SK-N-SH (cell line): ENCODE data around the gene KRT85. TPM values are rescaled to one million over a fixed set of nuclear protein-coding genes. Genes with fewer than 3 reads are reported as not detected.

Experiments used
- CTCF ChIA-PET: fragments of 300-600, 350-600 bp; formaldehyde crosslinking; extraction: SDS; loops from one replicate; lab custom pipeline; 2021; lab: Yijun Ruan, JAX
- POLR2A ChIA-PET: fragments of 350-600 bp; sonication (Branson Sonifier 250); formaldehyde crosslinking; extraction: SDS; loops from one replicate; lab custom pipeline; 2020; ENCODE audit warnings: antibody characterized with exemption, inconsistent platforms; lab: Yijun Ruan, JAX
- DNase-seq: peaks from one replicate; pipeline ENCODE4 v3.0.0; 2012
- H2AFZ ChIP-seq: fragments of 200-600 bp; sonication (generic); 2 replicates; pipeline ENCODE4 v1.8.1; 2016; ENCODE audit warnings: antibody characterized with exemption, mild to moderate bottlenecking, low read depth
- H3F3A ChIP-seq: fragments of 200-600 bp; sonication (generic); replicated peaks from 2 replicates; pipeline ENCODE3; 2016; ENCODE audit warnings: antibody characterized with exemption, mild to moderate bottlenecking; ENCODE audit not compliant: insufficient read depth
- H3K27ac ChIP-seq, 2 experiments: fragments of 200-500 bp in 1 of 2; fragments of 200-600 bp in 1 of 2; sonication (Bioruptor generic) in 1 of 2; sonication (generic), shearing (Covaris generic) in 1 of 2; 2 replicates each; pipeline versions ENCODE4 v1.5.1 to v1.6.1; 2014 to 2016; ENCODE audit warnings: low read depth in 2 of 2, inconsistent platforms in 1 of 2, low read length in 1 of 2, mild to moderate bottlenecking in 1 of 2, mixed read lengths in 1 of 2
- H3K27me3 ChIP-seq: fragments of 200-600 bp; sonication (generic), shearing (Covaris generic); 2 replicates; pipeline ENCODE4 v1.6.1; 2016; ENCODE audit warnings: mixed run types; ENCODE audit not compliant: insufficient read depth
- H3K36me3 ChIP-seq, 2 experiments: fragments of 200-500 bp in 1 of 2; fragments of 200-600 bp in 1 of 2; sonication (Bioruptor generic) in 1 of 2; sonication (generic) in 1 of 2; replicated peaks in 1 of 2; 2 replicates each; pipeline versions ENCODE3 to v1.5.1; 2014 to 2016; ENCODE audit warnings: low read length in 1 of 2, mild to moderate bottlenecking in 1 of 2; ENCODE audit not compliant: insufficient read depth in 2 of 2, control insufficient read depth in 1 of 2
- H3K4me1 ChIP-seq, 2 experiments: fragments of 200-500 bp in 1 of 2; fragments of 200-600 bp in 1 of 2; sonication (Bioruptor generic) in 1 of 2; sonication (generic), shearing (Covaris generic) in 1 of 2; 2 replicates each; pipeline versions ENCODE4 v1.5.1 to v1.6.1; 2014 to 2016; ENCODE audit warnings: low read depth in 1 of 2, low read length in 1 of 2, mixed run types in 1 of 2; ENCODE audit not compliant: insufficient read depth in 2 of 2, control insufficient read depth in 1 of 2
- H3K4me2 ChIP-seq: fragments of 200-600 bp; sonication (generic), shearing (Covaris generic); 2 replicates; pipeline ENCODE4 v1.6.1; 2017; ENCODE audit warnings: mixed run types
- H3K4me3 ChIP-seq, 2 experiments: fragments of 200-500 bp in 1 of 2; fragments of 200-600 bp in 1 of 2; sonication (Bioruptor generic) in 1 of 2; sonication (generic), shearing (Covaris generic) in 1 of 2; 2 replicates each; pipeline versions ENCODE4 v1.5.1 to v1.8.1; 2014 to 2016; ENCODE audit warnings: low read depth in 2 of 2, inconsistent platforms in 1 of 2, low read length in 1 of 2, mild to moderate bottlenecking in 1 of 2, mixed read lengths in 1 of 2, moderate library complexity in 1 of 2
- H3K79me2 ChIP-seq: fragments of 200-600 bp; sonication (generic); 2 replicates; pipeline ENCODE4 v1.8.1; 2017; ENCODE audit warnings: mild to moderate bottlenecking; ENCODE audit not compliant: insufficient read depth
- H3K9ac ChIP-seq: fragments of 200-600 bp; sonication (generic); 2 replicates; pipeline ENCODE4 v1.6.1; 2017; ENCODE audit warnings: mixed run types
- H3K9me2 ChIP-seq: fragments of 200-600 bp; sonication (generic); 2 replicates; pipeline ENCODE4 v1.6.1; 2017; ENCODE audit warnings: mixed run types
- H3K9me3 ChIP-seq: fragments of 200-600 bp; sonication (generic); 2 replicates; pipeline ENCODE4 v1.6.1; 2017; ENCODE audit warnings: mixed run types, mild to moderate bottlenecking, moderate library complexity
- H4K20me1 ChIP-seq: fragments of 200-600 bp; sonication (generic); 2 replicates; pipeline ENCODE4 v1.6.1; 2017; ENCODE audit warnings: mild to moderate bottlenecking, mixed run types; ENCODE audit not compliant: insufficient read depth
- CHD2 ChIP-seq: fragments of 150-350 bp; IDR thresholded peaks from 2 replicates; pipeline ENCODE4 v1.6.1; 2018; ENCODE audit warnings: low read length; ENCODE audit not compliant: partially characterized antibody
- ELF1 ChIP-seq: IDR thresholded peaks from 2 replicates; pipeline ENCODE4 v1.4.0; 2012
- FOXJ3 ChIP-seq: sonication (generic); formaldehyde crosslinking; IDR thresholded peaks from 2 replicates; pipeline ENCODE4 v1.5.1; 2020; ENCODE audit warnings: mild to moderate bottlenecking, missing genetic modification reagents
- MXI1 ChIP-seq: IDR thresholded peaks from 2 replicates; pipeline ENCODE4 v1.6.1; 2012; ENCODE audit warnings: mild to moderate bottlenecking, low read depth, low read length, improper control_type of control experiment
- NFIC ChIP-seq: IDR thresholded peaks from 2 replicates; pipeline ENCODE4 v1.4.0; 2012; ENCODE audit warnings: borderline replicate concordance
- RAD21 ChIP-seq: IDR thresholded peaks from 2 replicates; pipeline ENCODE4 v1.6.1; 2012; ENCODE audit warnings: mild to moderate bottlenecking, low read length
- RFX5 ChIP-seq: IDR thresholded peaks from 2 replicates; pipeline ENCODE4 v1.6.1; 2012; ENCODE audit warnings: mild to moderate bottlenecking, improper control_type of control experiment, low read length
- SMC3 ChIP-seq: IDR thresholded peaks from 2 replicates; pipeline ENCODE4 v1.6.1; 2012; ENCODE audit warnings: low read depth, low read length, improper control_type of control experiment
- TCF12 ChIP-seq: IDR thresholded peaks from 2 replicates; pipeline ENCODE4 v1.4.0; 2012
- YY1 ChIP-seq: IDR thresholded peaks from 2 replicates; pipeline ENCODE4 v1.4.0; 2012; ENCODE audit warnings: low read depth, mild to moderate bottlenecking
- WGBS: methylation state at CpG from one replicate; pipeline ENCODE4 v1.1.6; 2017; ENCODE audit warnings: low lambda C conversion rate; 5-methylcytosine and 5-hydroxymethylcytosine counted together
- polyA plus RNA-seq, 3 experiments: library from polyadenylated mRNA; depleted of rRNA; stranded (reverse); fragments of >200 nt; gene quantifications; 2 replicates each; pipeline ENCODE4 v1.2.3, GENCODE V29; 2012
- TF ChIP-seq, protein P1 (sequence below): fragments of 150-350 bp; IDR thresholded peaks from 2 replicates; pipeline ENCODE4 v1.6.1; 2017; ENCODE audit warnings: antibody characterized with exemption, low read length, low read depth, borderline replicate concordance
- TF ChIP-seq, protein P2 (sequence below): IDR thresholded peaks from 2 replicates; pipeline ENCODE4 v1.4.0; 2012; ENCODE audit warnings: low read depth
- TF ChIP-seq, protein P3 (sequence below): fragments of 150-350 bp; IDR thresholded peaks from 2 replicates; pipeline ENCODE4 v1.6.1; 2016; ENCODE audit warnings: mild to moderate bottlenecking, low read depth, low read length
- TF ChIP-seq, protein P4 (sequence below): fragments of 200-600 bp; sonication (generic); IDR thresholded peaks from 2 replicates; pipeline ENCODE4 v1.6.1; 2017; ENCODE audit warnings: antibody characterized with exemption, mild to moderate bottlenecking, moderate library complexity

KRT85 gene
- polyA plus RNA-seq, 1 of the 3 experiments (the other 2 are of a cell fraction), result not detected

DNA sequence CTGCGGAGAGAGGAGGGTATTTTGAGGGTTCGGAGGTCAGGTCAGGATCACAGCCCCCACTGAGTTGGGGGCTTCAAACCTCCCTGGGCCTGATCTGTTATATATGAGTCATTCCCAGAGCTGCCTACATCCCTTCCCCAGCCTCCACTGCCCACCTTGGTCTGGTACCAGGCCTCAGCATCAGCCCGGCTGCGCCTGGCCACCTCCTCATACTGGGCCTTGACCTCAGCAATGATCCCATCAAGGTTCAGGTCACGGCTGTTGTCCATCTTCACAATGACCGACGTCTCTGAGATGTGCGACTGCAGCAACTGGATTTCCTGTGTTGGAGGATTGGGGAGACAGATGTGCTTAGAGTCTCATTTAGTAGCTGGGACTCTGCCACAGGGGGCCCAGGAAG, 13.9 kb upstream of the KRT85 start (continued):
- TF ChIP-seq, protein P1, sequence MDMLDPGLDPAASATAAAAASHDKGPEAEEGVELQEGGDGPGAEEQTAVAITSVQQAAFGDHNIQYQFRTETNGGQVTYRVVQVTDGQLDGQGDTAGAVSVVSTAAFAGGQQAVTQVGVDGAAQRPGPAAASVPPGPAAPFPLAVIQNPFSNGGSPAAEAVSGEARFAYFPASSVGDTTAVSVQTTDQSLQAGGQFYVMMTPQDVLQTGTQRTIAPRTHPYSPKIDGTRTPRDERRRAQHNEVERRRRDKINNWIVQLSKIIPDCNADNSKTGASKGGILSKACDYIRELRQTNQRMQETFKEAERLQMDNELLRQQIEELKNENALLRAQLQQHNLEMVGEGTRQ, result no peak
- TF ChIP-seq, protein P2, sequence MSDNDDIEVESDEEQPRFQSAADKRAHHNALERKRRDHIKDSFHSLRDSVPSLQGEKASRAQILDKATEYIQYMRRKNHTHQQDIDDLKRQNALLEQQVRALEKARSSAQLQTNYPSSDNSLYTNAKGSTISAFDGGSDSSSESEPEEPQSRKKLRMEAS, result no peak
- TF ChIP-seq RAD21, result no peak
- TF ChIP-seq, protein P3, sequence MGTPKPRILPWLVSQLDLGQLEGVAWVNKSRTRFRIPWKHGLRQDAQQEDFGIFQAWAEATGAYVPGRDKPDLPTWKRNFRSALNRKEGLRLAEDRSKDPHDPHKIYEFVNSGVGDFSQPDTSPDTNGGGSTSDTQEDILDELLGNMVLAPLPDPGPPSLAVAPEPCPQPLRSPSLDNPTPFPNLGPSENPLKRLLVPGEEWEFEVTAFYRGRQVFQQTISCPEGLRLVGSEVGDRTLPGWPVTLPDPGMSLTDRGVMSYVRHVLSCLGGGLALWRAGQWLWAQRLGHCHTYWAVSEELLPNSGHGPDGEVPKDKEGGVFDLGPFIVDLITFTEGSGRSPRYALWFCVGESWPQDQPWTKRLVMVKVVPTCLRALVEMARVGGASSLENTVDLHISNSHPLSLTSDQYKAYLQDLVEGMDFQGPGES, result no peak

DNA sequence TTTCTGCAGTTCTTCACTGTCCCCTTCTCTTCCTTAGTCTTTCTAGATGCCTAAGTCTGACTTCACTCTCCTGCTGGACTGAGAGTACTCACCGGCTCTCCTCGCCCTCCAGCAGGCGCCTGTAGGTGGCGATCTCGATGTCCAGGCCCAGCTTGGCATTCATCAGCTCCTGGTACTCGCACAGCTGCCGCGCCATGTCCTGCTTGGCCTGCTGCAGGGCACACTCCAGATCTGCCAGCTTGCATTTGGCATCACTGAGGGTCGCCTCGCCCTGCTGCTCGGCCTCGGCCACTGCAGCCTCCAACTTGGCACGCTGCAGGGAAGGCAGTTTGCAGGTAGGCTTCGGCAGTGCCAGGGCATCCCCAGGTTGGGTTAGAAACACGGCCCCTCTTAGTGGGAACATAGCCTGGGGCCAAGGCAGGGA, 13.0 kb upstream of the KRT85 start:
- WGBS, result 24% methylated on average over 13 of the region's 15 CpGs

More for the DNA sequence above, 13.0 kb upstream of the KRT85 start:
- Histone ChIP-seq H3K27me3 (peaks cover 75% of the 10 kb centered on the region), H3K36me3 (no peaks in the 10 kb centered on the region), H3K4me2 (no peak overlapping the region), H3K27ac (no peak overlapping the region), H3K4me1 (no peaks in the 10 kb centered on the region; a peak in 1 of 4 replicates), H3K9me2 (no peaks in the 10 kb centered on the region), H4K20me1 (no peaks in the 10 kb centered on the region), H3K79me2 (no peaks in the 10 kb centered on the region), H3F3A (no peaks in the 10 kb centered on the region), H2AFZ (no peak overlapping the region), H3K4me3 (no peak overlapping the region), H3K9ac (no peak overlapping the region), H3K9me3 (no peaks in the 10 kb centered on the region)
- CTCF ChIA-PET, result interaction anchor here (0.6 to 6.5 kb wide), 23 partner anchors 8 to 601 kb away, joined by 3 to 58 read pairs (median 3); no protein-coding TSS in a partner anchor
- no peak for TF ChIP-seq CHD2
- TF ChIP-seq RFX5, result no peak
- peak; percentile 47 for TF ChIP-seq RAD21
- TF ChIP-seq MXI1, result no peak
- TF ChIP-seq ELF1, result no peak
- TF ChIP-seq, protein P4, sequence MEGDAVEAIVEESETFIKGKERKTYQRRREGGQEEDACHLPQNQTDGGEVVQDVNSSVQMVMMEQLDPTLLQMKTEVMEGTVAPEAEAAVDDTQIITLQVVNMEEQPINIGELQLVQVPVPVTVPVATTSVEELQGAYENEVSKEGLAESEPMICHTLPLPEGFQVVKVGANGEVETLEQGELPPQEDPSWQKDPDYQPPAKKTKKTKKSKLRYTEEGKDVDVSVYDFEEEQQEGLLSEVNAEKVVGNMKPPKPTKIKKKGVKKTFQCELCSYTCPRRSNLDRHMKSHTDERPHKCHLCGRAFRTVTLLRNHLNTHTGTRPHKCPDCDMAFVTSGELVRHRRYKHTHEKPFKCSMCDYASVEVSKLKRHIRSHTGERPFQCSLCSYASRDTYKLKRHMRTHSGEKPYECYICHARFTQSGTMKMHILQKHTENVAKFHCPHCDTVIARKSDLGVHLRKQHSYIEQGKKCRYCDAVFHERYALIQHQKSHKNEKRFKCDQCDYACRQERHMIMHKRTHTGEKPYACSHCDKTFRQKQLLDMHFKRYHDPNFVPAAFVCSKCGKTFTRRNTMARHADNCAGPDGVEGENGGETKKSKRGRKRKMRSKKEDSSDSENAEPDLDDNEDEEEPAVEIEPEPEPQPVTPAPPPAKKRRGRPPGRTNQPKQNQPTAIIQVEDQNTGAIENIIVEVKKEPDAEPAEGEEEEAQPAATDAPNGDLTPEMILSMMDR, result peak; percentile 68
- TF ChIP-seq FOXJ3 (CRISPR knock-in tag), result no peak
- no peak for TF ChIP-seq TCF12
- TF ChIP-seq SMC3, result peak; percentile 39
- TF ChIP-seq NFIC, result no peak
- TF ChIP-seq YY1, result no peak
- POLR2A ChIA-PET, result interaction anchor here (0.6 kb wide), 1 partner anchor 98 kb away, joined by 3 read pairs; no protein-coding TSS in a partner anchor
- peak; percentile 53 for DNase-seq
